ENCODE data around the gene SGSH.
"Not testable (repeated sequence)": the region's sequence is repeated elsewhere in the genome, so short reads cannot be mapped to it uniquely, and the experiment has no call there.

Gene SGSH

GRCh38 chr17:80254396-80255251 is 34.5 kb upstream of the SGSH start:
- DNase-seq = no peak

GRCh38 chr17:80253631-80254395 is 33.7 kb upstream of the SGSH start:
- no peak for DNase-seq

GRCh38 chr17:80252871-80253270 is 32.7 kb upstream of the SGSH start:
- peak in 4 of 56 donors; percentile 10 to 29 (median 26) for DNase-seq

GRCh38 chr17:80251966-80252365 is 31.8 kb upstream of the SGSH start:
- no peak for DNase-seq

- DNase-seq = no peak
Observed at GRCh38 chr17:80248894-80249710, 29.0 kb upstream of the SGSH start.

- DNase-seq = no peak
Observed at GRCh38 chr17:80248001-80248893, 28.1 kb upstream of the SGSH start.

GRCh38 chr17:80247561-80247960 is 27.4 kb upstream of the SGSH start:
- DNase-seq = no peak

GRCh38 chr17:80246726-80247125 is 26.6 kb upstream of the SGSH start:
- DNase-seq = no peak

GRCh38 chr17:80246266-80246681 is 26.1 kb upstream of the SGSH start:
- no peak for DNase-seq

- DNase-seq = no peak
Observed at GRCh38 chr17:80245566-80246265, 25.6 kb upstream of the SGSH start.

- no peak for DNase-seq
Observed at GRCh38 chr17:80244871-80245509, 24.9 kb upstream of the SGSH start.

- not testable (repeated sequence) for DNase-seq
Observed at GRCh38 chr17:80244448-80244847, 24.3 kb upstream of the SGSH start.

GRCh38 chr17:80243526-80244433 is 23.6 kb upstream of the SGSH start:
- no peak for DNase-seq

- no peak for DNase-seq
Observed at GRCh38 chr17:80242505-80242904, 22.4 kb upstream of the SGSH start.

GRCh38 chr17:80237386-80237785 is 17.3 kb upstream of the SGSH start:
- no peak for DNase-seq

- no peak for DNase-seq
Observed at GRCh38 chr17:80236911-80237310, 16.8 kb upstream of the SGSH start.

GRCh38 chr17:80233202-80233601 is 13.1 kb upstream of the SGSH start:
- no peak for DNase-seq

- no peak for DNase-seq
Observed at GRCh38 chr17:80232438-80232837, 12.3 kb upstream of the SGSH start.
